DMS153 treated with DMSO at 0.1 percent for 48 hours (cell line): ENCODE measurements around the gene WWC2.
A peak's percentile ranks its signal among the peaks of the same experiment; 100 is the strongest.

Source experiments
- DNase-seq: peaks from one replicate; lab custom pipeline; 2025; ENCODE audit not compliant: unreplicated experiment; lab: John Stamatoyannopoulos, UW

Gene WWC2

DNA sequence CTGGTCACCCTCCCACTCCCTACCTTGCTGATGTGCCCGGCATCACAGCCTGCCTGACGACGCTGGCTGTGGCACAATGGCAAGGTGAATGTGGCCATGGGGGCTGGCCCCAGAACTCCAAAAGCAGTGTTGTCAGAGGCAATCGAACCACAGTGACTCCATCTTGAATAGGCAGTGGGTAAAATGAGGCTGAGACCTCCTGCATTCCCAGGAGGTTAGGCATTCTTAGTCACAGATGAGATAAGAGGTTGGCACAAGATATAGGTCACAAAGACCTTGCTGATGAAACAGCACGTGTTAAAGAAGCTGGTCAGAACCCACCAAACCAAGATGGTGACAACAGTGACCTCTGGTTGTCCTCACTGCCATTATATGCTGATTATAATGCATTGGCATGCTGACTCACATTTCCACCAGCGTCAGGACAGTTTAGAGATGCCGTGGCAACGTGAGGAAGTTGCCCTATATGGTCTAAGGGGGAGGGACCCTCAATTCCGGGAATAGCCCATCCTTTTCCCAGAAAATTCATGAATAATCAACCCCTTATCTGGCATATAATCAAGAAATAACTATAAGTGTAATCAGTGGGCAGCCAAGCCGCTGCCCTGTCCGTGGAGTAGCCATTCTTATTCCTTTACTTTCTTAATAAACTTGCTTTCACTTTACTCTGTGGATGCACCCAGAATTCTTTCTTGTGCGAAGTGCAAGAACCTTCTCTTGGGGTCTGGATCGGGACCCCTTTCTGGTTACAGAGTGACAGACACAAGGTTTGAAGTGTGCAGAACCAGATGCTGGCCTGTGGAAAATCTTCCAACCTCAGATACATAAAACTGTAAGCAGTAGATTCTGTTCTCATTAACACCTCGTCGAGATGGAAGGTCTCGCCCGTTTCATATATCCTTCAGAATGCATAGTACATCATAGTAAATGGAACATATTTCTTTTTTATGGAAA lies 249.9 kb downstream of the WWC2 start:
- DNase-seq = no peak

- no peak for DNase-seq
Observed at GRCh38 chr4:183349673-183350072, 250.6 kb downstream of the WWC2 start.

- DNase-seq = no peak
Observed at GRCh38 chr4:183350317-183351071, 251.4 kb downstream of the WWC2 start.

- DNase-seq = no peak
Observed at GRCh38 chr4:183352546-183352945, 253.5 kb downstream of the WWC2 start.

DNA sequence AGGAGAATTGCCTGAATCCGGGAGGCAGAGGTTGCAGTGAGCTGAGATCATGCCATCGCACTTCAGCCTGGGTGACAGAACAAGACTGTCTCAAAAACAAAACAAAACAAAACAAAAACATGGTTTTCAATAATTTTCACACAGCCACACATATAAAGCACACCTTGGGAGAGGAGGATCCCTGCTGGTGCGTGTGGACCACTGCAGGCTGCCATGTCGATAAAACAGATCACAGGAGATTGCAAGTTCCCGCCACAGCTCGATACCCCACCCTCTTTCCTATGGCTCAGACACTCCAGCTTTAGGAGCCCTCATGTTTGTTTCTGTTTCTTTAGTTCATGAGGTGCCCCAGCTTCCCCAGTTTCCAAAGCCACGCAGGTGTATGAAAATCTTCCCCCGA lies 254.5 kb downstream of the WWC2 start:
- no peak for DNase-seq

GRCh38 chr4:183354219-183354618 lies 255.2 kb downstream of the WWC2 start:
- peak; percentile 43 for DNase-seq

DNA sequence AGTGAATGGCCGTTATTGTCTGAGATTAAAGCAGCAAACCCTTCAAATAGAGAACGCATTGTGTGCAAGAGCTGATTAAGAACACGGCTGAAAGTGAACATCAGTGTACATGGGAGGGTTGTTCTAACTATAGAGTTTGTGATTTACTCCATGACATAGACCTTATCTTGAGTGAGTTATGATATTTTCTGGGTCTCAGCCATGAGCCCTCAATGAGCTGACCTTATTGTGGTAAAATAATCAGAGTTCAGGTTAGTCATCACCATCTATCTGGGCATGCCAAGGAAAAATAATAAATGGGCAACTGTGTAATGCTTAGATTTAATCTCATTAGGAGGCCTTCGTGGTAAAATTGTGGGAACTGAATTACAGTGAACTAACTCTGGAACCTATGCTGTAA lies 256.3 kb downstream of the WWC2 start:
- DNase-seq = no peak

DNA sequence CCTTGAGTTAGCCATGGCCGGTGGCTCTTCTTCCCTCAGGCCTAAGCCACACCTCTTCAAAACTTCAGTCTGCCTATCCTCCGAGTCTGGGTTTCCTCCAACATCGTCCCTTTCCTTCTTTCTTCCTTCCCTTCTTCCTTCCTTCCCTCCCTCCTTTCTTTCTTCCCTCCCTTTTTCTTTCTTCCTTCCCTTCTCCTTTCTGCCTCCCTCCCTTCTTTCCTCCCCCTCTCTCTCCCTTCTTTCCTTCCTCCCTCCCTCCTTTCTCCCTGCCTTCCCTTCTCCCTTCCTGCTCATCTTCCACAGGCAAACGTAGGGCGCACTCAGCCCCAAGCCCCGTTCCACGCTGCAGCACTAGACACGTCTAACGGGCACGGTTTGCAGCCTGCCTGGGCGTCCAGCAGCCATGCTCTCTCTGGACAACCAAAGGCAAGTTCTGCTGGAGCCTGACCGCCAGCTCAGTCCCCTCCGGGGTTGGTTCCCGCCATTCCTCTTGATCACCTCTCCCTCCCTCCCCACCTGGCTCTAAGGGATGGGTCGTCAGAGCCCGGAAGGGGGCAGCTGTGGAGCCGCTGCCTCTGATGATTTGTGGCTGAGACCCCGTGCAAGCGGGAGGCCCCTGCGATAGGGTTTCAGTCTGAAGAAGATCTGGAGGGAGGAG lies 257.2 kb downstream of the WWC2 start:
- DNase-seq = peak; percentile 49

GRCh38 chr4:183356931-183357675 lies 258.0 kb downstream of the WWC2 start:
- peak; percentile 49 for DNase-seq

DNA sequence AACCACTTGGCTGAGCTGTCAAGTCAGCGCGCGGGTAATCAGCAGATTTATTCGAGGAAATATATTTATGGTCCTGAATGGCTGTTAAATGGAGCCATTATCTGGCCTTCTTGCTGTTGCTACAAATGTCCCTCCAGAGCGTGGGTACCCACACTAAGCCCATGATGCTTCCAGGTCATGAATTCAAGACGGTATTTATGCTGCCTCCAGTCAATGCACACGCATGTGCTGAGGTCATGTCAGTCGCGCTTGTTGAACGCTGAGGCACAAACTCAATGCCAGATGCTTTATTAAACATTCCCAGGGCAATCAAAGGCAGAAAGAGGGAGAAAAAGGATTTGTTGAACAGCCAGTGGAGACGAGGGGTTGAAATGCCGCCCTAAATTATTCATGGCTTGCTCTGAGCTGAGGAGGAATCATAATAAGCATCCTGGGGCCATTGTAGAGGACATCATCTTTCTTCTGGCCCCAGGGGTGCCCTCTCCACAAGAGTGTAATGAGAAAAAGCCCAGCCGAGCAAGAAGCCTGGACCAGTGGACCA lies 259.2 kb downstream of the WWC2 start:
- no peak for DNase-seq

GRCh38 chr4:183360161-183360919 lies 261.3 kb downstream of the WWC2 start:
- no peak for DNase-seq

DNA sequence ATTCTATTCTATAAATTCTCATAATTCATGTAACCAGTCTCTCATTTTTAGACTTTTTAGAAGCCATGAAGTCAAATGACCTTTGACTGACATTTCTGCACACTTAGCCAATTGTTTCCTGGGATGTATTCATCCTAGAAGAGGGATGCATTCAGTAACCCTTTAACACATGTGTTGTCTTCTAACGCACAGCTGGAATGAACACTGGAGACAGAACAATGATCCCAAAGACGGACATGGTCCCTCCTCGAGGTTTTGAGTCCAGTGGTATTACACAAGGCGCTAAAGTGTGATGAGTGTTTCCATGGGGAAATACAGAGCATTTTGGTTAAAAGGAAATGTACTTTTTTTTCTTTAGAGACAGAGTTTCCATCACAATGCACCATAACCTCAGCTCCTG lies 263.0 kb downstream of the WWC2 start:
- no peak for DNase-seq

DNA sequence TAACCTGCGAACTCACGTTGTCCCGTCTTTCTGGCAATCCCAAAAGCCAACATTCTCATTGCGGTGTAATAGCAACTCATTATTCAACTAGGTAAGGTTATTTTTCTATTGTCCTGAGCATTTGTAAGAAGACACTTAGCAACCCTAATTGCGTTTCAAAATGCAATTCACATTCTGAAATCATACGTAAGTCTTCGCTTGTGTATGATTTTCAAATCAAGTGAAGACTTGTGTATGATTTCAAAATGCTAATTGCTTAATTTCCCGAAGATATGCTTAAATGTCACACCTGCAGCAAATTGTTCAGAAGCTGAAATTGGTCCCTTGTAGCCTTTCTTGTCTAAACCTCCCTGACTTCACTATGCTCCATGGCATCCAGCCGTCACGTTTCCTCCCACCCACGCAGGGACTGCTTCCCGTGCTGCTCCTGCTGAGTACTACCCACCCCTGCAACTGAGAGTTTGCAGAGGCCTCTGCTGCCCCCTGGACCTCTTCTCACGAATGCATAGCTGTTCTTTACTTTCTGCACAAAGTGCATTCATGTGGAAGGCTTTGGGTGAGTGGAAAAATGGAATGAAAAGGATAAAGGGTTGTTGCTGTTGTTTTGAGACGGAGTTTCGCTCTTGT lies 264.0 kb downstream of the WWC2 start:
- no peak for DNase-seq

- no peak for DNase-seq
Observed at GRCh38 chr4:183364025-183364424, 265.0 kb downstream of the WWC2 start.

GRCh38 chr4:183366206-183366835 lies 267.3 kb downstream of the WWC2 start:
- no peak for DNase-seq

DNA sequence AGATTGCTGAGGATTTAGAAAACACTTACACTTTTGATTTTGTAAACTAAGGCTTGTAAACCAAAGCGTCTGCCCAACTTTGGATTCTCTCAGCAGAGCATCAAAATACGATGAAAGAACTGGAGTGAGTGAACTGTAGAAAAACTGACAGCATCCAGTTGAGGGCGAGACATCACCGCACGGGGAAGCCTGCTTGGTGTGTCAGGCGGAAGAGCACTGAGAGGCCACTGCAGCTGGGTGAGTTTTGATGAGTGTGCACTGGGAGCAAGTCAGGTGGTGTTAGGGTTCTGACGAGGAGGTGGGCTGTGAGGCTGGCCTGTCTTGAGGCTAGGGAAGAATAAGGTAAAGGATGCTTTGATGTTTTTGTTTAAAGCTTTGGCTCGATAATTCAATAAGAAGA lies 270.0 kb downstream of the WWC2 start:
- DNase-seq = no peak
